ENCODE data around the gene SYF2. TPM values are rescaled to one million over a fixed set of nuclear protein-coding genes. Genes with fewer than 3 reads are reported as not detected.

SYF2 gene
- 7.8 and 15.8 TPM in 2 replicates for total RNA-seq

DNA sequence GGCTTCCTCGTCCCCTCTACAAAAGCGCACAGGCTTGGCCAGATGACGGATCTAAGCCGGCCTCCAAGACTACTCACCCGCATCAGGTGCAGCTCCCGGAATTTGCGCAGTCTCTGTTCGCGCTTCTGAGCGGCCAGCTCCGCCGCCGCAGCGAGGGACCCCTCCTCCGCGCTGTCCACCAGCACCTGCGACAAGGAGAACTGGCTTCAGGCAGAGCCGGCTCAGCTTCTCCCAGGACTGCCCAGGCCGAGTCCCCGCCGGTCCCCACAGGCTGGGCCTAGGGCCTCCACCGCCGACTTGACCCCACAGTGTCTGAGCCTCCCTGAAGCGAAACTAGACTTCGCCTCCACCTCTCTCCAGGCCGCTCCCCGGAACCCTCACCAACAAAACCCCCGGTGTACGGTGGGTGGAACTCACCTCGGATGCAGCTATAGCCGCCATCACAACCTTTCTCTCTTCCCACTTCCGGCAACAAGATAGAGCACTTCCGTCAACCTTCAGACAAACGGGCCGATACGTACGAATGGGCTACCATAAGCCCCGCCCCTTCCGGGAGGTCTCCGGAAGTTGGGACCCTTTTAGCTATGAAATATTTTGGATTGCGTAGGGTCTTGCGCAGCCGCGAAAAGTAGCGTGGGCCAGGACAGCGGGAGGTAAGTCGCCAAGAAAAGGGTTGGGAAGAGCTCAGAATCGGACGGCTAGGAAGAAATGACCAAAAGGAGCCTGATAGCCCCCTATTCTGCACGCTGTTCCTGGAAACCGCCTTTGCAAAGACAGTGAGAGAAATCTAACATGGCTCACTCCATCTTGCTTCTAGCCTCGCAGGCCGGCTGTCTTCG, at the start of gene SYF2:
TSS of gene SYF2 (minus strand) at position 476 of the 839 bp plus-strand sequence. CDS start at position 441, 35 bp downstream.

DNA sequence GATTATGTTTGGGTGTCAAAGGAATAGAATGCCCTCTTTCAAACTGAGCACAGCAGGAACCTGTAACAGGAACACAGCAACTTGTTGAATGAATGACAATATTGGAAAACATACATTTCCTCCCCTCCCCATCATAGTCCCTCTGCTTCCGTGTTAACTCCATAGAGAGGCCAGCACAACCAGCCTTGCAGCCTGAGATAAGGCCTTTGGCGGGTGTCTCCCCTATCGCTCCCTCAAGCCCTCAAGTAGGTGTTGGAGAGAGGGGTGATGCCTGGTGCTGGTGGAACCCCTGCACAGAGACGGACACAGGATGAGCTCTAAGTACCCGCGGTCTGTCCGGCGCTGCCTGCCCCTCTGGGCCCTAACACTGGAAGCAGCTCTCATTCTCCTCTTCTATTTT, 39.9 kb upstream of the SYF2 start, which contains the start of gene RHD:
TSS of gene RHD (plus strand) at position 272 of the 400 bp plus-strand sequence. CDS start at position 311, 39 bp downstream.

DNA sequence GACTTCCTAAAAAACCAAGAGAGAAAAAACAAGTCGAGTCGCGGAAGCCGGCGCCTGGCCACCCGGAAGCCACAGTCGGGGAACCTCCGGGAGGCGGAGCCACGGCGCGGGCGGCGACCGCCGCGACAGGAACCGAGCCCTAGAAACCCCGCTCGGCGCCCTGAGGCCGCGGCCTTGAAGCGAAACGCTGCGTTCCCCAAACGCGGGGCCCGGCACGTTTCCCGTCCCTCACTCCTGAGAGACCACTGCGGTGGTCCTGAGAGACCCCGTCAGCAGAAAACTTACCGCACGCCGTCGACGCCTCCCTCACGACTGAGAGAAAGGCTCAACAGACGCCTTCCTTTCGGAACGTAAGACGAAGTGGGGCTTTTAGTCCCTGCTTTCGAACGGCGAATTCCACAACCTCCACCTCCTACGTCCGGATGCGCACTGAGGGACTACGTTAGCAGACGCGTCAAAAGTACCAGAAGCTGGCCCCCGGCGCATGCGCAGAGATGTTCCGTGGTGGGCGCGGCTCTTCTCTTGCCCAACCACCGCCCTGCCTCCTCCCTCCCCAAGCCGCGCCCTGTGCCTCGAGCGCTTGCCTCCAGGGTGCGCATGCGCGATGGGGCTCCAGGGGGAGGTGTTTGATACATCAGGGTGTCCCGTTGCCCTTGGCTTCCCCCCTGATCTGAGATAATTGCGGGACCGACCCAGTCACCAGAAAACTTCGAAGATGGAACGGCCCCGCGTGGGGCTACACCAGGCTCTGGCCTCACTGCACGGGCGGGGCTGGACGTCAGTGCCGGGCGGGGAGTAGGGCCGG, 14.9 kb upstream of the SYF2 start, which contains the start of gene RSRP1:
TSS of gene RSRP1 (minus strand) at position 431 of the 805 bp plus-strand sequence. CDS start 491 bp downstream, outside the sequence.

Other genes starting within 250 kb of the SYF2 start
- 15.0 and 40.3 TPM in 2 replicates for gene RSRP1, start 15.0 kb upstream of the SYF2 start, total RNA-seq
- not detected in 2 replicates for gene RHD, start 40.0 kb upstream of the SYF2 start, total RNA-seq
- 72.6 and 75.4 TPM in 2 replicates for gene TMEM50A, start 105.8 kb upstream of the SYF2 start, total RNA-seq
- 0.38 TPM in 1 of 2 replicates, not detected in the other for gene RHCE, start 188.3 kb upstream of the SYF2 start, total RNA-seq
- 6.6 and 7.0 TPM in 2 replicates for gene MACO1, start 198.4 kb upstream of the SYF2 start, total RNA-seq

Measured in mesangial cell (primary cell).